HepG2 (cell line): ENCODE measurements around the gene KRTAP10-9. TPM values are rescaled to one million over a fixed set of nuclear protein-coding genes. Genes with fewer than 3 reads are reported as not detected.

Experiments
- CCDC6 ChIP-seq: sonication (generic); formaldehyde crosslinking; IDR thresholded peaks from 2 replicates; pipeline ENCODE4 v1.8.1; 2022; ENCODE audit warnings: mild to moderate bottlenecking, missing genetic modification reagents, moderate library complexity
- HDAC2 ChIP-seq: sonication (generic); formaldehyde crosslinking; IDR thresholded peaks from 2 replicates; pipeline ENCODE4 v1.4.0; 2020; ENCODE audit warnings: missing genetic modification reagents
- HOXA7 ChIP-seq: sonication (generic); formaldehyde crosslinking; IDR thresholded peaks from 2 replicates; pipeline ENCODE4 v1.8.1; 2022; ENCODE audit warnings: mild to moderate bottlenecking, missing genetic modification reagents, moderate library complexity
- IKZF1 ChIP-seq: fragments of 450-650 bp; IDR thresholded peaks from 2 replicates; pipeline ENCODE4 v1.7.1; 2016
- MBD4 ChIP-seq: IDR thresholded peaks from 2 replicates; pipeline ENCODE4 v1.6.1; 2012; ENCODE audit warnings: low read length, inconsistent platforms, borderline replicate concordance
- TSC22D2 ChIP-seq: sonication (generic); formaldehyde crosslinking; IDR thresholded peaks from 2 replicates; pipeline ENCODE4 v1.5.1; 2020; ENCODE audit warnings: missing genetic modification reagents, mild to moderate bottlenecking, borderline replicate concordance
- ZFP41 ChIP-seq: sonication (generic); formaldehyde crosslinking; IDR thresholded peaks from 2 replicates; pipeline ENCODE4 v1.4.0; 2020; ENCODE audit warnings: mild to moderate bottlenecking, missing genetic modification reagents, borderline replicate concordance
- ZMYM2 ChIP-seq: sonication (generic); formaldehyde crosslinking; IDR thresholded peaks from 2 replicates; pipeline ENCODE4 v1.8.0; 2022; ENCODE audit warnings: mild to moderate bottlenecking, missing genetic modification reagents
- ZNF768 ChIP-seq: sonication (generic); formaldehyde crosslinking; IDR thresholded peaks from 2 replicates; pipeline ENCODE4 v1.4.0; 2020; ENCODE audit warnings: missing genetic modification reagents
- polyA plus RNA-seq, 8 experiments: library from polyadenylated mRNA; depleted of rRNA in 3 of 8; stranded (reverse) in 7 of 8; unstranded in 1 of 8; fragments of >200 nt; fragmentation: Illumina TruSeq in 4 of 8; extraction: Trizol in 4 of 8; gene quantifications; 2 replicates each; pipeline versions ENCODE4 v1.2.1 to v1.2.3, GENCODE V29; 2011 to 2016; ENCODE audit warnings: low read depth in 4 of 8, missing spikeins in 1 of 8, mixed read lengths in 1 of 8; ENCODE audit not compliant: insufficient read depth in 1 of 8
- total RNA-seq, 5 experiments: library from RNA; depleted of rRNA; stranded (reverse); fragments of >200 nt; fragmentation: Illumina TruSeq; extraction: Trizol; gene quantifications; 2 replicates each; pipeline ENCODE4 v1.2.3, GENCODE V29; 2016; ENCODE audit warnings: low read depth in 1 of 5
- TF ChIP-seq, protein P1 (sequence below): sonication (generic); formaldehyde crosslinking; IDR thresholded peaks from 2 replicates; pipeline ENCODE4 v1.4.0; 2020; ENCODE audit warnings: mild to moderate bottlenecking, missing genetic modification reagents
- TF ChIP-seq, protein P2 (sequence below), 2 experiments: sonication (generic) in 1 of 2; formaldehyde crosslinking in 1 of 2; IDR thresholded peaks; 2 replicates each; pipeline versions ENCODE4 v1.4.0 to v1.6.1; 2016 to 2020; ENCODE audit warnings: borderline replicate concordance in 1 of 2, low read depth in 1 of 2, mild to moderate bottlenecking in 1 of 2, missing genetic modification reagents in 1 of 2
- TF ChIP-seq, protein P3 (sequence below): sonication (generic); formaldehyde crosslinking; IDR thresholded peaks from 2 replicates; pipeline ENCODE4 v1.4.0; 2020; ENCODE audit warnings: mild to moderate bottlenecking, missing genetic modification reagents, borderline replicate concordance
- TF ChIP-seq, protein P4 (sequence below): sonication (generic); formaldehyde crosslinking; IDR thresholded peaks from 2 replicates; pipeline ENCODE4 v1.4.0; 2020; ENCODE audit warnings: missing genetic modification reagents, mild to moderate bottlenecking, borderline replicate concordance

The KRTAP10-9 gene
- total and polyA plus RNA-seq, 2 of the 13 experiments (the other 11 are each of a cell fraction or from before 2014, with no cell fraction given), result not detected

DNA sequence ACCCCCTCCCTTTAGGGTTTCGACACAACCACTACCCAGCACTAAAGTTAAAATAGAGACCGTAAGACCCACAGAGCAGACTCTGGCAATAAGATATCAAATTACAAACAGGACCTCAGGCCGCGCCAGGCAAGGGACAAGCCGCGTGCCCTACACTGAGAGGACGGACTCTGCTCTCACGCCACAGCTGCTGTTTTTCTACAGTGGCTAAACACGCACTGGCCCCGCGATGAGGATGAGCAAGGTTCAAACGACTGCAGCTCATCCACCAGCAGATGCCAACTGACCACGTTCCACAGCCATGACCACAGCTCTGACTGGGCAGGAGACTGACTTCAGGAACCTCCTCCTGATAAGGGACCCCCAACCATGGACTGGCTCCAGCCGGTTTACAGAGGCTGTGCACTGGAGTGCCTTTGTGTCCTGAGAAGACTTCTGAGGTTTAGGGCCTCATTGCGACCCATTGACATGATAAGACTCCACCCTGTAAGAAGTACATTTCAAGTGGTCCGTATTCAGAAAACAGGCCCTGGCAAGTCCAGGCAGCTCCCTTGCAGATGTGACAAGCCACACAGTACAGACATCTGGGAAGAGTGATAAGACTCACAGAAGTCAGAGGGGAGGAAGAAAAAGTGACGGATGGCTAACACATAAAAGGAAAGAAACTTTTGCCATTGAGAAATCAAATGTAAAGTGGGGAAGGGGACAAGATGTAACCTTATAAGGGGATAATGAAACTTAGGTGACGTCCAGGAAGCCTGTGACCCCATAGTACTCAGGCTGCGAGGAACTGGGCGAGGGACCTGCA is 33.1 kb upstream of the KRTAP10-9 start (continued):
- TF ChIP-seq, protein P1, sequence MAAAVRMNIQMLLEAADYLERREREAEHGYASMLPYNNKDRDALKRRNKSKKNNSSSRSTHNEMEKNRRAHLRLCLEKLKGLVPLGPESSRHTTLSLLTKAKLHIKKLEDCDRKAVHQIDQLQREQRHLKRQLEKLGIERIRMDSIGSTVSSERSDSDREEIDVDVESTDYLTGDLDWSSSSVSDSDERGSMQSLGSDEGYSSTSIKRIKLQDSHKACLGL (CRISPR knock-in tag), result no peak
- TF ChIP-seq ZMYM2 (CRISPR knock-in tag), result peak; percentile 85
- no peak for TF ChIP-seq TSC22D2
- TF ChIP-seq HDAC2 (CRISPR knock-in tag), result peak; percentile 95
- no peak for TF ChIP-seq IKZF1
- TF ChIP-seq, protein P2, sequence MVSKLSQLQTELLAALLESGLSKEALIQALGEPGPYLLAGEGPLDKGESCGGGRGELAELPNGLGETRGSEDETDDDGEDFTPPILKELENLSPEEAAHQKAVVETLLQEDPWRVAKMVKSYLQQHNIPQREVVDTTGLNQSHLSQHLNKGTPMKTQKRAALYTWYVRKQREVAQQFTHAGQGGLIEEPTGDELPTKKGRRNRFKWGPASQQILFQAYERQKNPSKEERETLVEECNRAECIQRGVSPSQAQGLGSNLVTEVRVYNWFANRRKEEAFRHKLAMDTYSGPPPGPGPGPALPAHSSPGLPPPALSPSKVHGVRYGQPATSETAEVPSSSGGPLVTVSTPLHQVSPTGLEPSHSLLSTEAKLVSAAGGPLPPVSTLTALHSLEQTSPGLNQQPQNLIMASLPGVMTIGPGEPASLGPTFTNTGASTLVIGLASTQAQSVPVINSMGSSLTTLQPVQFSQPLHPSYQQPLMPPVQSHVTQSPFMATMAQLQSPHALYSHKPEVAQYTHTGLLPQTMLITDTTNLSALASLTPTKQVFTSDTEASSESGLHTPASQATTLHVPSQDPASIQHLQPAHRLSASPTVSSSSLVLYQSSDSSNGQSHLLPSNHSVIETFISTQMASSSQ (IDR thresholded peaks at IDR 0.05; ENCODE audit: low read depth), result no peak
- TF ChIP-seq, protein P2 (CRISPR knock-in tag; IDR thresholded peaks at IDR 0.05; ENCODE audit: borderline replicate concordance), result no peak
- no peak for TF ChIP-seq HOXA7
- TF ChIP-seq ZFP41 (CRISPR knock-in tag), result no peak
- TF ChIP-seq, protein P3, sequence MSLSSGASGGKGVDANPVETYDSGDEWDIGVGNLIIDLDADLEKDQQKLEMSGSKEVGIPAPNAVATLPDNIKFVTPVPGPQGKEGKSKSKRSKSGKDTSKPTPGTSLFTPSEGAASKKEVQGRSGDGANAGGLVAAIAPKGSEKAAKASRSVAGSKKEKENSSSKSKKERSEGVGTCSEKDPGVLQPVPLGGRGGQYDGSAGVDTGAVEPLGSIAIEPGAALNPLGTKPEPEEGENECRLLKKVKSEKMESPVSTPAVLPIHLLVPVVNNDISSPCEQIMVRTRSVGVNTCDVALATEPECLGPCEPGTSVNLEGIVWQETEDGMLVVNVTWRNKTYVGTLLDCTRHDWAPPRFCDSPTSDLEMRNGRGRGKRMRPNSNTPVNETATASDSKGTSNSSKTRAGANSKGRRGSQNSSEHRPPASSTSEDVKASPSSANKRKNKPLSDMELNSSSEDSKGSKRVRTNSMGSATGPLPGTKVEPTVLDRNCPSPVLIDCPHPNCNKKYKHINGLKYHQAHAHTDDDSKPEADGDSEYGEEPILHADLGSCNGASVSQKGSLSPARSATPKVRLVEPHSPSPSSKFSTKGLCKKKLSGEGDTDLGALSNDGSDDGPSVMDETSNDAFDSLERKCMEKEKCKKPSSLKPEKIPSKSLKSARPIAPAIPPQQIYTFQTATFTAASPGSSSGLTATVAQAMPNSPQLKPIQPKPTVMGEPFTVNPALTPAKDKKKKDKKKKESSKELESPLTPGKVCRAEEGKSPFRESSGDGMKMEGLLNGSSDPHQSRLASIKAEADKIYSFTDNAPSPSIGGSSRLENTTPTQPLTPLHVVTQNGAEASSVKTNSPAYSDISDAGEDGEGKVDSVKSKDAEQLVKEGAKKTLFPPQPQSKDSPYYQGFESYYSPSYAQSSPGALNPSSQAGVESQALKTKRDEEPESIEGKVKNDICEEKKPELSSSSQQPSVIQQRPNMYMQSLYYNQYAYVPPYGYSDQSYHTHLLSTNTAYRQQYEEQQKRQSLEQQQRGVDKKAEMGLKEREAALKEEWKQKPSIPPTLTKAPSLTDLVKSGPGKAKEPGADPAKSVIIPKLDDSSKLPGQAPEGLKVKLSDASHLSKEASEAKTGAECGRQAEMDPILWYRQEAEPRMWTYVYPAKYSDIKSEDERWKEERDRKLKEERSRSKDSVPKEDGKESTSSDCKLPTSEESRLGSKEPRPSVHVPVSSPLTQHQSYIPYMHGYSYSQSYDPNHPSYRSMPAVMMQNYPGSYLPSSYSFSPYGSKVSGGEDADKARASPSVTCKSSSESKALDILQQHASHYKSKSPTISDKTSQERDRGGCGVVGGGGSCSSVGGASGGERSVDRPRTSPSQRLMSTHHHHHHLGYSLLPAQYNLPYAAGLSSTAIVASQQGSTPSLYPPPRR (CRISPR knock-in tag), result peak; percentile 81; the same call in 1 of the 2 replicates
- peak; percentile 84; the same call in 1 of the 2 replicates for TF ChIP-seq CCDC6
- TF ChIP-seq, protein P4, sequence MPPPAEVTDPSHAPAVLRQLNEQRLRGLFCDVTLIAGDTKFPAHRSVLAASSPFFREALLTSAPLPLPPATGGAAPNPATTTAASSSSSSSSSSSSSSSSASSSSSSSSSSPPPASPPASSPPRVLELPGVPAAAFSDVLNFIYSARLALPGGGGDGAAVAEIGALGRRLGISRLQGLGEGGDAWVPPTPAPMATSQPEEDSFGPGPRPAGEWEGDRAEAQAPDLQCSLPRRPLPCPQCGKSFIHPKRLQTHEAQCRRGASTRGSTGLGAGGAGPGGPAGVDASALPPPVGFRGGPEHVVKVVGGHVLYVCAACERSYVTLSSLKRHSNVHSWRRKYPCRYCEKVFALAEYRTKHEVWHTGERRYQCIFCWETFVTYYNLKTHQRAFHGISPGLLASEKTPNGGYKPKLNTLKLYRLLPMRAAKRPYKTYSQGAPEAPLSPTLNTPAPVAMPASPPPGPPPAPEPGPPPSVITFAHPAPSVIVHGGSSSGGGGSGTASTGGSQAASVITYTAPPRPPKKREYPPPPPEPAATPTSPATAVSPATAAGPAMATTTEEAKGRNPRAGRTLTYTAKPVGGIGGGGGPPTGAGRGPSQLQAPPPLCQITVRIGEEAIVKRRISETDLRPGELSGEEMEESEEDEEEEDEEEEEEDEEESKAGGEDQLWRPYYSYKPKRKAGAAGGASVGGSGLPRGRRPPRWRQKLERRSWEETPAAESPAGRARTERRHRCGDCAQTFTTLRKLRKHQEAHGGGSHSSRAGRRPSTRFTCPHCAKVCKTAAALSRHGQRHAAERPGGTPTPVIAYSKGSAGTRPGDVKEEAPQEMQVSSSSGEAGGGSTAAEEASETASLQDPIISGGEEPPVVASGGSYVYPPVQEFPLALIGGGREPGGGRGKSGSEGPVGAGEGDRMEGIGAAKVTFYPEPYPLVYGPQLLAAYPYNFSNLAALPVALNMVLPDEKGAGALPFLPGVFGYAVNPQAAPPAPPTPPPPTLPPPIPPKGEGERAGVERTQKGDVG (CRISPR knock-in tag), result peak; percentile 66; the same call in 1 of the 2 replicates
- TF ChIP-seq ZNF768 (CRISPR knock-in tag), result no peak
- no peak for TF ChIP-seq MBD4
